Brain microvascular endothelial cell (primary cell): ENCODE data around the gene TNFAIP1.

Experiments
- DNase-seq: peaks from one replicate; pipeline ENCODE4 v3.0.0-alpha.2; 2020
- H3K27ac ChIP-seq: fragments of 250-450 bp; sonication (Bioruptor Pico); 2 replicates; pipeline ENCODE4 v1.5.1; 2020; ENCODE audit warnings: mild to moderate bottlenecking, moderate library complexity
- H3K27me3 ChIP-seq: fragments of 250-450 bp; sonication (Bioruptor Pico); replicated peaks from 2 replicates; pipeline ENCODE4 v1.5.1; 2020; ENCODE audit warnings: mild to moderate bottlenecking
- H3K36me3 ChIP-seq: fragments of 250-450 bp; sonication (Bioruptor Pico); replicated peaks from 2 replicates; pipeline ENCODE4 v1.5.1; 2020; ENCODE audit warnings: mild to moderate bottlenecking
- H3K4me3 ChIP-seq: 2 replicates; pipeline ENCODE4 v1.5.1; 2011; ENCODE audit warnings: low read depth, mild to moderate bottlenecking, control low read depth, low read length, moderate library complexity
- in situ Hi-C: cut with HindIII; loops from 2 replicates; pipeline ENCODE4 v1.10.0; 2017; ENCODE audit warnings: low sequenced_read_pairs, low pct_ligation_motif_present
- TF ChIP-seq, protein P1 (sequence below): IDR thresholded peaks from 2 replicates; pipeline ENCODE4 v1.5.1; 2011; ENCODE audit warnings: low read depth, mild to moderate bottlenecking, moderate library complexity, low read length, control low read depth, inconsistent platforms; ENCODE audit errors: missing control alignments

Gene TNFAIP1

DNA sequence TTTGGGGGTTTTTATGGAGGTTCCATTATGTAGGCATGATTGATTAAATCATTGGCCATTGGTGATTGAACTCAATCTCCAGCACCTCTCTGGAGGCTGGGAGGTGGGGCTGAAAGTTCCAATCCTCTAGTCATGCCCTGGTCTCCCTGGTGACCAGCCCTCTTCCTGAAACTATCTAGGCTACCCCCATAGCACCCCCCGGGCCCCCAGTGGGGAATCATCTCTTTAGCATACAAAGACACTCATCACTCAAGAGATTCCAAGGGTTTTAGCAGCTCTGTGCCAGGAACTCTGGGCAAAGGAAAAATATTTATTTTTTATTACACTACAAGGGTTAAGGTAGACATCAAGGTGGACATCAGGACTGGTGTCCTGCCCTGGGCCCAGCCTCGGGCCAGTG, 59.9 kb downstream of the TNFAIP1 start:
- in situ Hi-C loops, result no loop called here
- Histone ChIP-seq H3K4me3 (no peak overlapping the region), H3K27me3 (no peaks in the 10 kb centered on the region), H3K36me3 (no peaks in the 10 kb centered on the region), H3K27ac (no peak overlapping the region)
- no peak for DNase-seq
- TF ChIP-seq, protein P1, sequence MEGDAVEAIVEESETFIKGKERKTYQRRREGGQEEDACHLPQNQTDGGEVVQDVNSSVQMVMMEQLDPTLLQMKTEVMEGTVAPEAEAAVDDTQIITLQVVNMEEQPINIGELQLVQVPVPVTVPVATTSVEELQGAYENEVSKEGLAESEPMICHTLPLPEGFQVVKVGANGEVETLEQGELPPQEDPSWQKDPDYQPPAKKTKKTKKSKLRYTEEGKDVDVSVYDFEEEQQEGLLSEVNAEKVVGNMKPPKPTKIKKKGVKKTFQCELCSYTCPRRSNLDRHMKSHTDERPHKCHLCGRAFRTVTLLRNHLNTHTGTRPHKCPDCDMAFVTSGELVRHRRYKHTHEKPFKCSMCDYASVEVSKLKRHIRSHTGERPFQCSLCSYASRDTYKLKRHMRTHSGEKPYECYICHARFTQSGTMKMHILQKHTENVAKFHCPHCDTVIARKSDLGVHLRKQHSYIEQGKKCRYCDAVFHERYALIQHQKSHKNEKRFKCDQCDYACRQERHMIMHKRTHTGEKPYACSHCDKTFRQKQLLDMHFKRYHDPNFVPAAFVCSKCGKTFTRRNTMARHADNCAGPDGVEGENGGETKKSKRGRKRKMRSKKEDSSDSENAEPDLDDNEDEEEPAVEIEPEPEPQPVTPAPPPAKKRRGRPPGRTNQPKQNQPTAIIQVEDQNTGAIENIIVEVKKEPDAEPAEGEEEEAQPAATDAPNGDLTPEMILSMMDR, result no peak

DNA sequence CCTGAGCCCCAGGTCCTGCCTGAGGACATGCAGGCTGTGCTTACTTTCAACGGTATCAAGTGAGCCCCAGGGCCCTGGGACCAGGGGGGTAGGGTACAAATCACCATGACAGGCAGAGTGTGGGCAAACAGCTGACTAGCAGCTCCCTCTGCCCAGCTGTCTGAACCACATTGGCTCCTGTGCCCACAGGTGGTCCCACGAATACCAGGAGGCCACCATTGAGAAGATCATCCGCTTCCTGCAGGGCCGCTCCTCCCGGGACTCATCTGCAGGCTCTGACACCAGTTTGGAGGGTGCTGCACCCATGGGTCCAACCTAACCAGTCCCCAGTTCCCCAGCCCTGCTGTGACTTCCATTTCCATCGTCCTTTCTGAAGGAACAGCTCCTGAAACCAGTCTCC, 60.4 kb downstream of the TNFAIP1 start:
- no peak for DNase-seq
- H3K27ac ChIP-seq, result no peak overlapping the region
- no peaks in the 10 kb centered on the region for H3K36me3 ChIP-seq
- H3K4me3 ChIP-seq, result no peak overlapping the region
- no peaks in the 10 kb centered on the region for H3K27me3 ChIP-seq
- in situ Hi-C loops, result no loop called here
- TF ChIP-seq, protein P1, result no peak
